HG03175 (cell line): ENCODE data around the gene LOXL3.

Source experiments
- ATAC-seq: cut with Tn5 transposase; IDR thresholded peaks from one replicate; pipeline ENCODE4 v1.9.1; 2021; ENCODE audit warnings: mild to moderate bottlenecking, moderate library complexity; ENCODE audit not compliant: unreplicated experiment

LOXL3 gene, protein sequence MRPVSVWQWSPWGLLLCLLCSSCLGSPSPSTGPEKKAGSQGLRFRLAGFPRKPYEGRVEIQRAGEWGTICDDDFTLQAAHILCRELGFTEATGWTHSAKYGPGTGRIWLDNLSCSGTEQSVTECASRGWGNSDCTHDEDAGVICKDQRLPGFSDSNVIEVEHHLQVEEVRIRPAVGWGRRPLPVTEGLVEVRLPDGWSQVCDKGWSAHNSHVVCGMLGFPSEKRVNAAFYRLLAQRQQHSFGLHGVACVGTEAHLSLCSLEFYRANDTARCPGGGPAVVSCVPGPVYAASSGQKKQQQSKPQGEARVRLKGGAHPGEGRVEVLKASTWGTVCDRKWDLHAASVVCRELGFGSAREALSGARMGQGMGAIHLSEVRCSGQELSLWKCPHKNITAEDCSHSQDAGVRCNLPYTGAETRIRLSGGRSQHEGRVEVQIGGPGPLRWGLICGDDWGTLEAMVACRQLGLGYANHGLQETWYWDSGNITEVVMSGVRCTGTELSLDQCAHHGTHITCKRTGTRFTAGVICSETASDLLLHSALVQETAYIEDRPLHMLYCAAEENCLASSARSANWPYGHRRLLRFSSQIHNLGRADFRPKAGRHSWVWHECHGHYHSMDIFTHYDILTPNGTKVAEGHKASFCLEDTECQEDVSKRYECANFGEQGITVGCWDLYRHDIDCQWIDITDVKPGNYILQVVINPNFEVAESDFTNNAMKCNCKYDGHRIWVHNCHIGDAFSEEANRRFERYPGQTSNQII

DNA sequence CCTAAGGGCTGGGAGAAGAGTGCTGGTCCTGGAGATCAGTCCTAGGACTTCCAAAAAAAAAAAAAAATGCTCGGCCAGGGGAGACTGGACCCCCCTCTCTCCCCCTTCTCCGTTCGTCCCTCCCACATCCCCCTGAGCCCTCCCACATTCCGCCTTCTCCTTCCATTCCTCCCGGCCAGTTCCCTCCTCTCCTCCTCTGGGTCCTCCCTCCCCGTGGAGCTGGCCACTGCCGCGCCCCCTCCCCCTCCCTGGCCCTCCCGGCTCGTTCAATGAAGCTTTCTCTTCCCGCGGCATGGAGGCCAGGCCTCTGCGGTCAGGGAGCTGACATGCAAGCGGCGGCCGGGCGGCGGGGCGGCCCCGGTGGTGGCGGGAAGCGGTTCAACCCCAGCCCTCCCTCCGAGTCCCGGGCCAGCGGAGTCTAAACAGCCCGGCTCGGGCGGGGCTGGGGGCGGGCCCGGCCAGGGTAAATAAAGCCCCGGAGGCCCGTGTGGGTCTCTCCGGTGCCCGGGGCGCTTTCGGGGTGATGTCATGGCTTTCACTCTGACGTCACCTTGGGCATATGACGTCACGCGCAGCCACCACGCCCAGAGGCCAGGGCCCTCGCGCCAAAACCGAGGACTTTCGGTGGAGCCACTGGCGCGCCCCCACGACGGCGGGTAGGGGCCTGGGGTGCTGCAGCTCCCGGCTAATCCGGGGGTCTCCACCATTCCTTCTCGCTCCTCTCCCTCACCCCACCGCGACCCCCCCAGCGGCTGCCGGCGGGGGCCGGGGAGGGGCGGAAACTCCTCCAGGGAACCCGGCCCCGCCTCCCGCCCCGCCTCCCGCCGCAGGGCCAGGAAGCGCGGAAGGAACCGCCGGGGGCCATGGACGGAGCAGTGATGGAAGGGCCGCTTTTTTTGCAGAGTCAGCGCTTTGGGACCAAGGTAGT lies at the start of gene LOXL3, which contains the start of gene DOK1:
Gene LOXL3, minus strand, starts transcription at position 51 of the 928 bp plus-strand sequence. CDS start 1,308 bp downstream, outside the sequence.
Gene DOK1, plus strand, starts transcription at position 829 of the 928 bp plus-strand sequence. Its CDS starts 35 bp downstream, at position 864.
- peak; percentile 58 for ATAC-seq

DNA sequence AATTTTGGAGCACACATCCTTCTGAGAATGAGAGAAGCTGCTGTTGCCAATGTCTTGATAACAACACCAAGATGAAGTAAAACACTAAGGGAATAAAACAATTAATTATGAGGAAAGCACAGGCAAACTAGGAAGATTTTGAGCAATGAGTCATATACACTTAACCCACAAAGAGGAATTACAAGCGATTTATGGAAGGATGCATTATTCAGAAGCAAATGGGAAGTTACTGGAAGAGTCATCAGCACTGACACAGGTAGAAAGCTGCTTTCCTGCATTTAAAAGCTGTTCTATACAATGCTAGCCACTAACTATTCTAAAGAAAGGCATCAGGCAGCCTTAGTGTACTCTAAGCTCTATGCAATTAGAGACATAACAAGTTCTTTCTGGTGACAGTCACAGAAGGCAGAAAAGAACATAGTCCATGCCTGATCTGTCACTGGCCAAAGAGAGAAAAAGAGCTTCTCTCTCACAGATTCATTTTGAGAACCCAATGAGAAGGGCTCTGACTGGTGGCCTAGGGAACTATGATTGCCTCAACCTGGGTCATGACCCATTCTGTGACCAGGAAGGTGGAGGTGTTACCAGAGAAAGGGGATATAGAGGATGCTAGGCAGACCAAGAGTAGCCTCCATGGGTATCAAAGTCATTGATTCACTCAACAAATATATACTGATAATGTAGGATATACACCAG lies 49.0 kb upstream of the LOXL3 start:
- ATAC-seq = no peak

DNA sequence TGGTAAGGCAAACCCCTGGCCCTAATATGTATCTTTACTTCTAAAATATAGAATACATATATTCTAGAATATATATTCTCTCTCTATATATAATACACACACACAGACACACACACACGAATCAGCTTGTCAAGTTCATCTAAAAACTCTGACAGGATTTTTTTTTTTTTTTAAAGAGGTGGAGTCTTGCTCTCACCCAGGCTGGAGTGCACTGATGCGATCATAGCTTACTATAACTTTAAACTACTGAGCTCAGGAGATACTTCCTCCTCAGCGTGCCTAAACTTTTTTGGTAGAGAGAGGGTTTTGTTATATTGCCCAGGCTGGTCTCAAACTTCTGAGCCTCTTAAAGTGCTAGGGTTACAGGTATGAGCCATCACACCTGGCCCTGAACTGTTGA lies 45.9 kb upstream of the LOXL3 start:
- no peak for ATAC-seq

DNA sequence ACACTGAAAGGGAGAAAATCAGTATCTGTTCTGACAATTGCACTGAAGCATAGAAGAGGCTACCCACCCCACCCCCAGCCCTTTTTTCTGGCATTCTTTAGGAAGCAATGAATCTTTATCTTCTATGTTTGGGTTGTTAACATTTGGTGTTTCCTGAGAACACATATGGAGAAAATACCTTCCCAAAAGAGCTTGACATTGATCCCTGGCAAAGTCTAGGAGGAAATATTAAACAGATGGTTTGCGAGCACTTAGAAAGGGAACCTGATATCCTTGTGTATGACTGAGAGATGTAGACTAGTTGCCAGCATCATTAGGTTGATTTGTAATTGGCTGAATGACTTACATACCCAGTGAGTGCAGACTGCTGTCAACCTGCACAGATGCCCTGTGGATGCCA lies 43.7 kb upstream of the LOXL3 start:
- no peak for ATAC-seq

DNA sequence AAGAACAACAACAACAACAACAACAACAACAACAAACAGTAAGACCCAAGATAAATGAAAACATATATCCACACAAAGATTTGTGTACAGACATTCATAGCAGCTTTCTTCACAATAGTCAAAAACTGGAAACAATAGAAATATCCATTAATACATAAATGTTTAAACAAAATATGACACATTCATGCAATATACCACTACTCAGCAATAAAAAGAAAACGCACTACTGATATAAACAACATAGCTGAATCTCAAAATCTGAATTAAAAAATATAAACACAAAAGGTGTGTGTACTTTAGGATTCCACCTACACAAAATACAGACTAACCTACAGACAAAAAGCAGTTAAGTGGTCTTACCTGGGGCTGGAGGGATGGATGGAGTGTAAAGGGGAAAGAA lies 42.8 kb upstream of the LOXL3 start:
- ATAC-seq = no peak

DNA sequence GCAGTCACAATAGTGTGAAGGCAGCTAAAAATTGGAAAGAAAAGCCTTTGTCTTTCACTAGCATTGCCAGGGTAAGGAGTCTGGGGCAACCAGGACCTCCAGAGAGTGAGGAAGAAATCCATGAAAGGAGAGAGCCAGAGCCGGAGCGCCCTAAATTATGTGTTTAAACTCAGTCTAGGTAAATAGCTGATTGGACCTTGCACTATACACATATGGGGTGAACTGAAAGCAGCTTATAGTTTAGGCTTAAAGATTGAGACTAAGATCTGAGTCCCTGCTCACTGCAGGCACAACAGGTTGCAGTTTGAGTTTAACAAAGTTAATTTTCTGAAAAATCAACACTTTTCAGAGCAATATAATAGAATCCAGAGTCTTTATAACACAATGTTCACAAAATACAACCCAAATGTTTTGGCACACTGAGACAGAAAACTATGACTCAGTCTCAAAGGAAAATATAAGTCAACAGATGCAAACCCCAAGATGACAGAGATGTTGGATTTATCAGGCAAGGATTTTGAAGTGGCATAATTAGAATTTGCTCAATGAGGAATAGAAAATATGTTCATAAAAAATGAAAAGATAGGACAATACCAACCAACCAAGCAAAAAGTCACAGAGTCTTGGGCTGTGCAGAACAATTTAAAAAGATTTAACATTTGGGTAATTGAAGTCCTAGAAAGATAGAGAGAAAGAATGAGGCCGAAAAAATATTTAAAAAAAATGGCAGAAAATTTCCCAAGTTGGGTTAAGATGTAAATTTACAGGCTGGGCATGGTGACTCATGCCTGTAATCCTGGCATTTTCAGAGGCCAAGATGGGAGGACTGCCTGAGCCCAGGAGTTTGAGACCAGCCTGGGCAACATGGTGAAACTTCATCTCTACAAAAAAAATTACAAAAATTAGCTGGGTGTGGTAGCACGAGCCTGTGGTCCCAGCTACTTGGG lies 40.4 kb upstream of the LOXL3 start:
- no peak for ATAC-seq

DNA sequence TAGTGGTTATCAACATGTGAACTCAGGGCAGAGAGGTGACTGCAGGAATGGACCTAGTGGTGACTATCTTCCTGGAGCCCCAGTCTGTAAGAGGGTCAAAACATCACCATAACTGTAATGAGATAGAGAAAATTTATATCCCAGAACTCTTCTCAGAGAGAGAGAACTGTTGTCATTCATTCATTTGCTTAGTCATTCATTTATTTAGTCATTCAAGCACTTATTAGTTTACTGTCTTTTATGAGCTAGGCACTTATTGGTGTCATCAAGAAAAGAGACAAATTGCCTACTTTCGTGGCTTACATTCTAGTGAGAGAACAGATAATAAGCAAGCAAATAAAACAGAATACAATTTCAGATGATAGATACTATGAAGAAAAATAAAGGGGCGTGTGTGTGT lies 34.9 kb upstream of the LOXL3 start:
- ATAC-seq = no peak

DNA sequence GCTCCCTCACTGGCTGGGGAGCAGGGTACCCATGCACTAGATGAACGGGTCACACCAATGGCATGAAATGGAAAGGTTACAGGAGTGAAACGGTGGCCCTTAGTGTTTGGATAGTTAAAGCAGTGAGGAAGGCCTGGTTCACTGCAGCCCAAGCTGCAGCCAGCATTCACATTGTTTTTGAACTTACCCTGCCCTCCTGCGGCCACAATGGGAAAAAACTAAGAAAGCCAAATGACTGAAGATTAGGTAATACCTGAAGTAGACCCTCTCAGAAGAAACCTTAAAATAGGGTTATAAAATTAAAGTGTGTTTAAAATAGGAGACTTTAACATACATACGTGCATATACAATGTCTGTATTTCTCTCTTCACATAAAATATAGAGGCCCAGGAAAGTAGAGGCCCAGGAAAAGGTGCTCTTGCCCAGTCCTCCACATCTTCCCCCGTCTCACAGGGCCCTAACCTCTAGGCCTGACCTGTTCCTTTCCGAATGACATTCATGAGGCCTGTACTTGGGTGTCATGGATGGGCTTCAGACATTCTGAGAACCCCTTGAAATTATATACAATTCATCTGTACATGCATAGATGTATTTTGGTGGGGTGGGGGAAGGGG lies 34.0 kb upstream of the LOXL3 start:
- peak; percentile 60 for ATAC-seq

DNA sequence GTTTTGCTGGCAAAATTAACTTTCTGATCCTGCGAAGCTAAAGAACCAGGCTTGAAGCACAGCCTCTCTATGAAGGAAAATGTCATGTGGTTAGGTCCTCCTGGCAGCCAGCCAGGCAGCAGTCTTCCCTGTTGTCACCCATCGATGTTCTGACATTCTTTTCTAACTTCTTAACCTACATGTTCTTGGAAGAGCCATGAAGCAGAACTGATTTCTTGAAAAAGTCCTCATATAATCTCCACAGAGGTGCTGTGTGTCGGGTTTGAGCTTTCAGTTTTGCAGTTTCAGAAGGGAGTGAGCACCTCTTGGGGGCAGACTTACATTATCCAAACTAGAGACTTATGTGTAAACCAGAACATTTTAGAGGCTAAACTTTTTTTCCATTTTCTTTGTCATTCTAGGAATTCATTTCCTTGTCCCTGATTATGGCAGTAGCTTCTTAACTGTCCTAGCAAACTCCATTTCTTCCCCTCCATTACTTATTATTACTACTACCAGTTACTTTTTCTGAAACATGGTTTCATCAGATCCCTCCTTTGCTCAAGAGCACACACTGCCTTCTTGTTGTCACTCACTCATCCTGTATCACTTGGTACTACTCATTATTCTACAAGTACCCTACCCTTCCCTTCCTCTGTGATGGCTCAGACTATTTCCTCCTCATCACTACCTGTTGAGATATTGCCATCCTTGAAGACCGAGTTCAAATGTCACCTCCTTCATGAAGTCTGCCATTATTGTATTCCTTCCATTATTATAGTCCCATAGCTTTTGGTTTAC lies 31.9 kb upstream of the LOXL3 start:
- ATAC-seq = no peak

DNA sequence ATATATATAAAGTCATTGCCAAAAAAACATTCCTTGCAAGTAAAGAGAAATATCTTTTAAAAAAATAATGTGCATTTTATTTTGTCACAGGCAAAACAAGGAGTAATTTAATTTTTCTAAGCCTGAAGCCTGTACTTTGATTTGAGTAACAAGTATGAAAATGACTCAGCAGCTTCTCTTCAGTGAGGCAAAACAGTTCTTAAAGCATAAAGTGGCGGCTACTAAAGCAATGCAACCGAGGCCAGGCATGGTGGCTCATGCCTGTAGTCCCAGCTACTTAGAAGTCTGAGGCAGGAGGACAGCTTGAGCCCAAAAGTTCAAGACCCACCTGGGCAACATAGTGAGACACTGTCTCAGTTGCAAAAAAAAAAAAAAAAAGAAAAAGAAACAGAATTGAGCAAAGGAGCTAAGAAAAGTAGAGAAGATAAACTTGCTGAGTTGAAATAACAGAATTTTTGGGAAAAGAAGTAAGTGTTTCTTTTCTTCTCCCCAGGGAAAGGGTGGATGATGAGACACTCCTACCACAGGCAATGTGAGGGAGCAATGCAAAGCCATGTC lies 30.4 kb upstream of the LOXL3 start:
- ATAC-seq = peak; percentile 59

DNA sequence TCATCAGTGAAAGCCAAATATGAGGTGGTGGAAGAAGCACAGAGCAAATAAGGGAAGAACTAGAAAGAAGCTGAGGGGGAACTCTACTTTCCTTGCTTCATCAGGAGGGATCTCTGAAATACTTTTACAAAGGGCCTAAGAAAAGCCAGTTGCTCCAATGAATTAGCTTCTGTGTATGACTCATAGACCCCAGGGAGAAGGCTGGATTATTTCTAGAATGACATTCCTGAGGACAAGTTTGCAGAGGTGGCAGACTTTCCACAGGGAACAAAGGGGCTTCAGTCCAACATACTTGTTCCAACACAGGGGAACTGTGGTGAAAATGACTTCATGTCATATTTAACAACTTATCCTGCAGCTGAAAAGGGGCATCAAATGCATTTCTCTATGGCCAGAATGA lies 29.8 kb upstream of the LOXL3 start:
- no peak for ATAC-seq

DNA sequence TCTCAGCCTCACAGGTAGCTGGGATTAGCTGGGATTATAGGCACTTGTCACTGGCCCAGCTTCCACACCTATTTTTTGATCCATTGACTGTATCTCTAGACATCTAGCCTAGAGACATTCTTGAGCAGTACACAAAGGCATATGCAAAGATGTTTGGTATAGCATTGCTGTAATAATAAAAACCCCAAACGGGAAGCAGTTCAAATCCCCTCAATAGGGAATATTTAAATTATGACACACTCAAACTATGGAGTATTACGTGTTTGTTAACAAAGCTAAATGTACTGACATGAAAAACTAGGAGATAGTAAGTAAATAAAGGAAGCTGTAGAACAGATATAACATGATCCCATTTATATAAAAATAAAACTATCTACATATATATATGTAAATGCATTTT lies 28.4 kb upstream of the LOXL3 start:
- no peak for ATAC-seq

DNA sequence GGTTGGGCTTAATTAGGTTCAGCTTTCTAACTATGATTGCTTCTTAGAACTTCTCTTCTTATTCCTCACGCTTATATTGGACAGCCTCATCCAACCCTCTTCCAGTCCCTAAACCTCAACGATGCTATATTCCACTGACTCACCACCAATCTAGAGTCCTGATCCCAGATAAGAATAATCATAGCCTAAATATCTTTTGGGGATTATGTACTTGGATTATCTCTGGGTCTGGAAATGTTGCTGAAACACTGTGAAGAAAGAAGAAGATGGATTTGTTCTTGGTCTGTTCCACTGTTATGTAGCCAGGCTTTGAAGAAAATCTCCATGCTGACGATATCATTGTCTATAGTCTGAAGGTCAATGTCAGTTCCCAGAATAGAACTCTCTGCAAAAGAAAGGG lies 27.7 kb upstream of the LOXL3 start:
- ATAC-seq = no peak

DNA sequence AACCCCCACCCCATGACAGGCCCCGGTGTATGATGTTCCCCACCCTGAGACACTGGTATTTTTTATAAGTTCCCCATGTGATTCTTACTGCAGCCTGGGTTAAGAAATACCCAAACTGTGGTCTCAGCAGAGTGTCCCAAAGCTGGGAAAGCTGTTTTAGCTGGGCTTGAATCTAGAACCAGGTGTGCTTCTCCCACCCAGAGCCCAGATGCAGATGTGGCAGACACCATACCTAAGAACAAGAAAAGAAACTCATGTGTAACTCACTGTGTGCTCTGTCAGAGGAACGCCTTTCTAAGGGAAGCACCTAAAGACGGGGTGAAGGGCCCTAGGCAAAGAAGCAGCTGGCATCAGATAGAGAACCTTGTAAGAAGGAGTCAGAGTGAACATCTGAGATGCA lies 24.7 kb upstream of the LOXL3 start:
- no peak for ATAC-seq

DNA sequence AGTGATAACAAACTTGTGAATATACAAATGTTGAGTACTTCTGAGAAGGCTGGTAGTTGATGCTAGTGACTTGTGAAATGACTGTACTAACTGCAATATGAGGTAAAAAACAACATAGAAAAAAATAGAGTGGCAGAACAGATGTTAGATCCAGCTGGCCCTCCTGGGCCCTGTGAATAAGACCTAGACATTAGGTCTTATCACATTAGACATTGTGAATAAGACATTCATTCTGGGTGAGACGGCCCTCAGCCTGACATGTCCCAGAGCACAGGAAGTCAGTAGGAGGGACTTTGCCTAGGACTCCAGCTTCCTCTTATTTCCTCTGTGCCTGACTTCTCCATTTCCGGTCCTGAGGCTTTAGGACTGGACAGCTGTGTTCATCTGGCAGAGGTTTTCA lies 23.7 kb upstream of the LOXL3 start:
- peak; percentile 59 for ATAC-seq

DNA sequence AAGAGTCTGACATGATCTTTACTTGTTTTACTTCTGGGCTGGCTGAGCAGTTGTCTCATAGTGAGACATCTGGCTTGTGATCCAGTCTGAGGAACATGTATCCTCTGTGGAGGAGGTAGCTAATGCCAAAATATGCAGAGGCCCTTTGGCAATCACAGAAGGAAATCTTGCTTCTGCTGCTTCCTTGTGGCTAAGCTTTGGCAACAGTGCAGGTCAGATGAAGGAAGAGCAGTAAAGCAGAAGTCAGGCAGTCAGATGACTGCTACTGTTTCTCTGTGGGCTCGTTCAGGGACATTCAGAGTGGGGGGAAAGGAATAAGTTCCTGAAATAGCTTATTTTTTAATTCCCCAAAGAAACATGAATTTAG lies 23.1 kb upstream of the LOXL3 start:
- no peak for ATAC-seq

DNA sequence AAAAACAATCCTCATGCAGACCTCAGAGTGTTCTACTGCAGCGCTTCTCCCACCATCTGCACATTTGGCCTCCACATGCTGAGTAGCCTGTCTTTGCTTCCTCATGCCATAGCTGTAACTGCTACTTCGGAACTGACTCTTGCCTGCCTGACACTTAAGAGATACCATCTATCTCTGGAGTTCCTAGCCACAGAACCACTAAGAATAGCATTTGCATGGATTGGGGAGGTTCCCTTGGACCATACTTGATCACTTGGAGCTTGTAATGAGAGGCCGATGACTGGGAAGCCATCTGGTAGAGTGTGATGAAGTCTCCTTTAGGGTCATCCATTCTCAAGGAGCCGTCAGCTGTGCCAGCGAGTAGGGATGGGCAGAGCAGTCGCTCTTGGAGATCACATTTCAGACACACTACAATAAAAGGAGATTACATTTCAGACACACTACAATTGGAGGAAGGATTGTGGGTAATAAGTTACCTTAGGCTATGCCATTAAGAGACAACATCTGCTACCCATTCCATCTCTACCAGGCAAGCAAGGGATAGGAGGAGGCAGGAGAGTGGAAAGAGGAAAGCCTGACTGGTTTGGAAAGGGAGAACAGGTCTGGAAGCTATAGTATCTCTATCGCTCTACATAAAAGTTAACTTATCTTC lies 22.6 kb upstream of the LOXL3 start:
- no peak for ATAC-seq
